GM12873 (cell line): ENCODE results near the gene ZNF93.

Source experiments
- TF ChIP-seq, protein P1 (sequence below): IDR thresholded peaks from 2 replicates; pipeline ENCODE4 v1.5.1; 2012; ENCODE audit warnings: low read depth, mild to moderate bottlenecking, moderate library complexity, low read length, control low read depth; ENCODE audit not compliant: insufficient read depth; ENCODE audit errors: missing control alignments

Gene ZNF93

DNA sequence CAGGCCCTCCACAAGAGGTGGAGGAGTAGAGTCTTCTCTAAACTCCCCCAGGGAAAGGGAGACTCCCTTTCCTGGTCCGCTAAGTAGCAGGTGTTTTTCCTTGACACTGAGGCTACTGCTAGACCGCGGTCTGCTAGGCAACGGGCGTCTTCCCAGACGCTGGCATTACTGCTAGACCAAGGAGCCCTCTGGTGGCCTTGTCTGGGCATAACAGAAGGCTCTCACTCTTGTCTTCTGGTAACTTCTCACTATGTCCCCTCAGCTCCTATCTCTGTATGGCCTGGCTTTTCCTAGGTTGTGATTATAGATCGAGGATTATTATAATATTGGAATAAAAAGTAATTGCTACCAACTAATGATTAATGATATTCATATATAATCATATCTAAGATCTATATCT, 29.7 kb downstream of the ZNF93 start:
- TF ChIP-seq, protein P1, sequence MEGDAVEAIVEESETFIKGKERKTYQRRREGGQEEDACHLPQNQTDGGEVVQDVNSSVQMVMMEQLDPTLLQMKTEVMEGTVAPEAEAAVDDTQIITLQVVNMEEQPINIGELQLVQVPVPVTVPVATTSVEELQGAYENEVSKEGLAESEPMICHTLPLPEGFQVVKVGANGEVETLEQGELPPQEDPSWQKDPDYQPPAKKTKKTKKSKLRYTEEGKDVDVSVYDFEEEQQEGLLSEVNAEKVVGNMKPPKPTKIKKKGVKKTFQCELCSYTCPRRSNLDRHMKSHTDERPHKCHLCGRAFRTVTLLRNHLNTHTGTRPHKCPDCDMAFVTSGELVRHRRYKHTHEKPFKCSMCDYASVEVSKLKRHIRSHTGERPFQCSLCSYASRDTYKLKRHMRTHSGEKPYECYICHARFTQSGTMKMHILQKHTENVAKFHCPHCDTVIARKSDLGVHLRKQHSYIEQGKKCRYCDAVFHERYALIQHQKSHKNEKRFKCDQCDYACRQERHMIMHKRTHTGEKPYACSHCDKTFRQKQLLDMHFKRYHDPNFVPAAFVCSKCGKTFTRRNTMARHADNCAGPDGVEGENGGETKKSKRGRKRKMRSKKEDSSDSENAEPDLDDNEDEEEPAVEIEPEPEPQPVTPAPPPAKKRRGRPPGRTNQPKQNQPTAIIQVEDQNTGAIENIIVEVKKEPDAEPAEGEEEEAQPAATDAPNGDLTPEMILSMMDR: peak; percentile 30

DNA sequence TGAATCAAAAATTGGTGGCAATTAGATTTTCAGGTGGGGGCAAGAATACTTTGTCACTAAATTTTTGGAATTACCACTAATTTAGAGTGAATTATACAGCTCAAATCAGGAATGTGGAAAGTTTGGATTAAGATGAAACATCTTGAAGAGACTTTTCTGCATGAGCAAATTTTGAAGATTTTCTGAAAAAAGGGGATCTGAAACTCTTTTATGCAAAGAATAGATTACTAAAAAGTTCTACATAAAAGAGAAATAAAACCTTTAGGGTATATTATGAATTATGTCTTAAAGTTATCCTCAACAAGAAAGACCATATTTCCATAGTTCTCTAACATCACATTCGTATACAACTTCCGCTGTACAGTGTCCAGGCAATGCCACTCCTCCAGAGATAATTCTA, 36.7 kb downstream of the ZNF93 start:
- TF ChIP-seq, protein P1: no peak

DNA sequence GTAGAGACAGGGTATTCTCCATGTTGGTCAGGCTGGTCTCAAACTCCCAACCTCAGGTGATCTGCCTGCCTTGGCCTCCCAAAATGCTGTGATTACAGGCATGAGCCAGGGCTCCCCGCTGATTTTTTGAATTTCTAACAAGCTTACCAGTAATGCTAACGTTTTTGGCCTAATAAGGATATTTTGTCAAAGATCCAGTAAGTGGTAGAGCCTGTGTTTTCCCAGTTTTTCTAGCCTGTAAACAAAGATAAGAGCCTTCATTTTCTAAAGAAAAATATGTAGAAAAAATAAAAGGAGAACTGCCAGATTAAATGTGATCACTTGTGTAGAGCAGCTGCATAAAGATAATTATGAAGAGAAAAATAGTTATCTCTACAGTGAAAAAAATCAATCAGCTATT, 37.7 kb downstream of the ZNF93 start:
- TF ChIP-seq, protein P1: no peak

DNA sequence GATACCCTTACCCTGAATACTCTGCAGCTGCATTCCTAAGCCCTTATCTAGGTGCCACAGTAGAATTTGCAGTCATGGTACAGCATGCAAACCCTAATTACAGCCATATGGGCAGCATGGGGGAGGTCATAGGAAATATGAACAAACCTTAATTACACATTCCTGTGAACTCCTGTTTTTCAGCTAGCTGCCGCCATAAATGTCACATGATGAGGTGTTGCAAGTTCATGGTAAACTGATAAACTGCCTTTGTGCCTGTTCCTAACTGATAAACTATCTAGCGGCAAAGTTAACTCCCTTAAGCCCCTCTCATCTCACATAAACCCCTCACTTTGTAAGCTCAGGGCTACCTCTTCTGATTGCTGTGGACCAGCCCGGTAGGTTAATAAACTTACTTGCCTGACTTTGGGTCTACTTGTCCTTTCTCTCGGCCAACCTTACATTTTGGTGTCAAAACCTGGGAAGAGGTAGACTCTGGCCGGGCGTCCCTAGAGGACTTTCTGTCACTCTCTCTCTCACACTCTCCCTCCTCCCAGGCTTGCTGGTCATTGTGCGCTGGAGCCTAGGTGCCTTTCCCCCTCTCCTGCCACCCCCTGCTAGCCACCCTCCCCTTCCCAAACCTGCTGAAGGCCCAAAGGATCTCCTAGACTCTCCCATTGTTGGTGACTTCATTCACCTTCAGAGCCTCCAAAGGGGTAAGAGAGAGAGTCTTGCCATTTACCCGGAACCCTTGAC, 43.3 kb downstream of the ZNF93 start:
- TF ChIP-seq, protein P1: no peak

DNA sequence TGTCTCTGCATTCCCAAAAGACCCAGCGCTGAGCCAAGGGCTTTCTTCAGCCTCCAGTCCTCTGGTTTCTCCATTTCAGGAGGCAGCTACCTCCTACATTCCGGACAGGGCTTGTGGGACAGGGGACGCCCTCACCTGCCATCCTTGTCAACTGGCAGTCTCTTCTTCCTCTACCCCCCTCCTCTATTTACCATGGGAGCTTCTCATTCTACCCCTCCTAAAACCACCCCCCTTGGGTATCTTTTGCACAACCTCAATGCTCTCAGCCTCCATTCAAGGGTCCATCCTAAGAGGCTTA, 43.8 kb downstream of the ZNF93 start:
- TF ChIP-seq, protein P1: no peak

DNA sequence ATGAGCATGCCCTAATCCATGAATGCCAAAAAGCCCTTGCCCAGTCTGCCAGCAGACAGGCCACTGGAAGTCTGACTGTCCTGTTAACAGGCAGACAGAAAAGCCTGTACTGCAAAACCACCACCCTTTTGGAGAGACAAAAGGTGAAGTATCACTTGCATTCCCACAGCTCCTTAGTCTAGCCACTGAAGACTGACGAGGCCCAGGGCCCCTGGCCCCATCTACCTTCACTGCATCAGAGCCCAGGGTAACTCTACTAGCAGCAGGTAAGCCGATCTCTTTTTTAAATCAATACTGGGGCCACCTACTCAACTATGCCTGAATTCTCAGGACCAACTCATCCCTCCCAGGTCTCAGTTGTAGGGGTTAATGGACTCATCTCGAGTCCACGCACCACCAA, 45.5 kb downstream of the ZNF93 start:
- TF ChIP-seq, protein P1: no peak

DNA sequence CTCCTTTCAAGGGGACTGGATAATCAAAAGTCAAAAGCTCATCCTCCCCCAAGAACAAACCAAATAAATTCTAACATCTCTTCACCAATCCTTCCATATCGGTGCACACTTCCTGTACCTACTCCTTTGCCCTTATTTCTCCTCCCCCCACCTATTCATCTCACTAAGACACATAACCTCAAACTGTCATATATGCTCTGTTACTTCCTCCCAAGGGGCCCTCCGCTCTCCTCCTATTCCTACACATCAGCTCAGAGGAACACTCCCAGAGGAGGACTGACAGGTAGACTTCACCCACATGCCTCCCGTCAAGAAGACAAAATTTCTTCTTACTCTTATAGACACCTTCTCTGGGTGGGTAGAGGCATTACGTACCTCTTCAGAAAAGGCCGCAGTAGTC, 48.1 kb downstream of the ZNF93 start:
- TF ChIP-seq, protein P1: no peak

DNA sequence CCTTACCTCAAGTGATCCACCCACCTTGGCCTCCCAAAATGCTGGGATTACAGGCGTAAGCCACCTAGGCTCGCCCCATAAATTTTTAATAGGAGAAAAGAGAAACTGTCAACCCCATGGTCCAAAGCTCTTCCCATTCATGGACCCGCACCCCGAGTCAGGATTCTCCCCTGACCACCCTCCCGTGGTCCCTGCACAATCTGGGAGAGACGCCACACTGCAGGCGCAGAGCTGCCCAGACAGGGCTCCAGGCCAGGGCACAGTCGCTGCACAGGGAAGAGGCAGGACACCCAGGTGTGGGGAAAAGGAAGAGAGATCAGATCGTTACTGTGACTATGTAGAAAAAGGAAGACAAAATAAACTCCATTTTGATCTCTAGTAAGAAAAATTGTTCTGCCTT, 54.5 kb downstream of the ZNF93 start:
- TF ChIP-seq, protein P1: no peak
